ENCODE data around the gene PPP2R3B.

Gene PPP2R3B

DNA sequence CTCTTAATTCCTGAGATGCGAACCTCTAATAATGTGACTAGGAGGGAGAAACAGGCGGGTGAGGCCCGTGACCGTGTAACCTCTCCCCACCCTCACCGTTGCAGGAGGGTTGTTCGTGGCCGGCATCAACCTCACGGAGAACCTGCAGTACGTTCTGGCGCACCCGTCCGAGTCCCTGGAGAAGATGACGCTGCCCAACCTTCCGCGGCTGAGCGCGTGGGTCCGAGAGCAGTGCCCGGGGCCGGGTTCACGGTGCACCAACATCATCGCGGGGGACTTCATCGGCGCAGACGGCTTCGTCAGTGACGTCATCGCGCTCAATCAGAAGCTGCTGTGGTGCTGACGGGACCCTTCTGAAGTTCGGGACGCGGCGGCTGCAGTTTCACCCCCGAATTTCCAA, 87.7 kb downstream of the PPP2R3B start:
- DNase-seq (ENCODE audit: low read depth) = no peak

DNA sequence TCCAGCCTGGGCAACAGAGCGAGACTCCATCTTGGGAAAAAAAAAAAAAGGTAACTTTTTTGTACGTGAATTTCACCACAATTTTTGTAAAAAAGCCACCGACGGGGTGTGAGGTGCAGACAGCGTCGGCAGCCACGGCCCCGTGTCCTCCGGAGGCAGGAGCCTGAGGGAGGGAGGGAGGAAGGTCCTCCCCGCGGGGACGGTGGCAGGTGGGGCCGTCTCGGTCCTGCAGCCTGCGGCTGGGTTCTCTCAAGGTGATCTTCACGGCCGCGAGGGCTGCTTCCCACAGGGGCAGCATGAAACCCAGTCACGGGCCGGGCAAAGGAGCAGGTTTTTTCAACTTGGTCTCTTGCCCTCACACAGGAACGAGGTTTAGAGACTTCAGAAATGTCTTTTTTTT, 91.6 kb downstream of the PPP2R3B start:
- no peak for DNase-seq (ENCODE audit: low read depth)

DNA sequence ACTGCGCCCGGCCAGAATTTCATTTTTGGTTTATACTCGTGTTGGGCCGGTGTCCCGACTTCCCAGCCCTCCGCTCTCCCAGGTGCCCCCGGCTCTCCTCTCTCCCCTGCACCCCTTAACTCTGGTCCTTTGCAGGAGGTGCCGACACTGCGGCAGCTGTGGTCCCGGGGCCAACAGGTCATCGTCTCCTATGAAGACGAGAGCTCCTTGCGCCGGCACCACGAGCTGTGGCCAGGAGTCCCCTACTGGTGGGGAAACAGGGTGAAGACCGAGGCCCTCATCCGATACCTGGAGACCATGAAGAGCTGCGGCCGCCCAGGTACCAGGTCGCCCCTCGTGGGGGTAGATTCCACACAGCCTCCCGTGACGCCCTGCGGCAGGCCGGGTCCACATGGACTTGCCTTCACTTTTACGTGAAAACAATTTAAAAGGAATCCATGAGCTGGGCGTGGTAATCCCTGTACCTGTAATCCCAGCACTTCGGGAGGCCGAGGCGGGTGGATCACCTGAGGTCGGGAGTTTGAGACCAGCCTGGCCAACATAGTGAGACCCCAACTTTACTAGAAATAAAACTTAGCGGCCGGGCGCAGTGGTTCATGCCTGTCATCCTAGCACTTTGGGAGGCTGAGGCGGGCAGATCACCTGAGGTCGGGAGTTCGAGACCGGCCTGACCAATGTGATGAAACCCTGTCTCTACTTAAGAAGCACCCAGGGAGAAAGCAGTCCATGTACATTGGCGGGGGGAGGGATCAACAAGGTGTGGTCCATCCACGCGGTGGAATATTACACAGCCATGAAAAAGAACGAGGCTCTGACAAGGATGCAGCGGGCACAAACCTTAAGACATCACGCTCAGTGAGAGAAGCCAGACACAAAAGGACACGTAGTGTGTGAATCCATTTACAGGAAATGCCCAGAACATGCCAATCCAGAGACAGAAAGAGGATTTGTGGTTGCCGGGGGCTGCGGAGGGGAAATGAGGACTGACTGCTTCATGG, 93.5 kb downstream of the PPP2R3B start:
- DNase-seq (ENCODE audit: low read depth) = no peak

DNA sequence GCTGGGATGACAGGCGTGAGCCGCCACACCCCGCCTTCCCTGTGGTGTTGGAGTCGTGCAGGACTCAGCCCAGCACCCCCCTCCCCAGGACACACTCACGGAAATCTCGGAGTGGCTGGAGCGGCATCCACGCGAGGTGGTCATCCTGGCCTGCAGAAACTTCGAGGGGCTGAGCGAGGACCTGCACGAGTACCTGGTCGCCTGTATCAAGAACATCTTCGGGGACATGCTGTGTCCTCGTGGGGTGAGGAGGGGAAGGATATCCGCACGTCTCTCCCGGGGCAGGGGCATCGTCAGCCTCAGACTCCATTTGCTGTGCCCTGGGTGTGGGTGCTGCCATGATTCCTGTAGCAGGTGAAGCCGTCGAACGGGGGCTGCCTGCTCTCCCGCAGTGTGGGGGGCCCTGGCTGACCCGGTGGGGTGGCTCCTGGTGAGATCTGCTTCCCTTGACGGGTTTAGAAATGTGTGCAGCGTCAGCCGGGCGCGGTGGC, 95.3 kb downstream of the PPP2R3B start:
- no peak for DNase-seq (ENCODE audit: low read depth)

DNA sequence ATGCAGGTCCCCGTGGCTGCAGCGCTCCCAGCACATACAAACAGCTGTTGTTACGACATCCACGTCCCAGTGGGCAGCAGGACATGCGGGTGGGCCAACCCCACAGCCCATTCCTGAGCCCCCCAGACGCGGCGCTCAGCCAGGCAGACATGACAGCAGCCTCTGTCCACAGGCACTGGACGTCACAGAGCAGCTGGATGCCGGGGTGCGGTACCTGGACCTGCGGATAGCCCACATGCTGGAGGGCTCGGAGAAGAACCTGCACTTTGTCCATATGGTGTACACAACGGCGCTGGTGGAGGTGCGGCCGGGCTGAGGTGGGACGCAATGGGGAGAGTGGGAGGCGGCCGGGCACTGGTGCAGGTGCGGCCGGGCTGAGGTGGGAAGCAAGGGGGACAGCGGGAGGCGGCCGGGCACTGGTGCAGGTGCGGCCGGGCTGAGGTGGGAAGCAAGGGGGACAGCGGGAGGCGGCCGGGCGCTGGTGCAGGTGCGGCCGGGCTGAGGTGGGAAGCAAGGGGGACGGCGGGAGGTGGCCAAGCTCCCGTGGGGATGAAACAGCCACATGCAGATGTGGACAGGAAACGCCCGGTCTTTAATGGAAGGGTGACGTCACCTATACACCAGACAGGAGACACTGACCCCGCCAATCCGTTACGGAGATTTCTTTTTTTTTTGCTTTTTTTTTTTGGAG, 96.1 kb downstream of the PPP2R3B start:
- no peak for DNase-seq (ENCODE audit: low read depth)

DNA sequence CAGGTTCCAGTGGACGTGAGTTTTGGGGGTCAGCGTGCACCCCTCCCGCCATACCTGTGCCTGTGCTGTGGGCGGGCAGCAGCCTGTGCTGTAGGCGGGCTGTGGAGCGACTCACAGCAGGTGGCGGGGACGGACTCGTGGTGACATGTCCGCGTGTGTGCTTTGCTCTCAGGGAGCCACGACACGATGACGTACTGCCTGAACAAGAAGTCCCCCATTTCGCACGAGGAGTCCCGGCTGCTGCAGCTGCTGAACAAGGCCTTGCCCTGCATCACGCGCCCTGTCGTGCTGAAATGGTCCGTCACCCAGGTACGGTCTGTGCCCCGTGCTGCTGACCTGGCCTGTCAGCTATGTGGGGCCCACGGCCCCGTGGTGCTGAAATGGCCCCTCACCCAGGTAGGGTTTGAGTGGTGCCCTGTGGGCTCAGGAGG, 98.1 kb downstream of the PPP2R3B start:
- DNase-seq (ENCODE audit: low read depth) = no peak

DNA sequence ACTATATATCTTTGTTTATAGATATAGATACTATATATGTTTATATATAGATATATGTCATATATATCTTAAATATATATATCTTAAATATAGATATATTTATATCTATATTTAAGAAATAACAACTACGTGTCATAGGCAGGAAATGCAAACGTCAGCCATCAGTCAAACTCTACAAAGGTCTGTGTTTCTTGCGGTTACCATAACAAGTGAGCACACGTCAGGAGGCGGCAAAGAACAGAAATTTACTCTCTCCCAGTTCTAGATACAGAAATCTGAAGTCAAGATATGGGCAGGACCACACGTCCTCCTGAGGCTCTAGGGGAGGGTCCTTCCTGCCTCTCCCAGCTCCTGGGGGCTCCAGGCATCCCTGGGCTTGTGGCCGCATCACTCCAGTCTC, 99.0 kb downstream of the PPP2R3B start:
- DNase-seq (ENCODE audit: low read depth) = no peak

DNA sequence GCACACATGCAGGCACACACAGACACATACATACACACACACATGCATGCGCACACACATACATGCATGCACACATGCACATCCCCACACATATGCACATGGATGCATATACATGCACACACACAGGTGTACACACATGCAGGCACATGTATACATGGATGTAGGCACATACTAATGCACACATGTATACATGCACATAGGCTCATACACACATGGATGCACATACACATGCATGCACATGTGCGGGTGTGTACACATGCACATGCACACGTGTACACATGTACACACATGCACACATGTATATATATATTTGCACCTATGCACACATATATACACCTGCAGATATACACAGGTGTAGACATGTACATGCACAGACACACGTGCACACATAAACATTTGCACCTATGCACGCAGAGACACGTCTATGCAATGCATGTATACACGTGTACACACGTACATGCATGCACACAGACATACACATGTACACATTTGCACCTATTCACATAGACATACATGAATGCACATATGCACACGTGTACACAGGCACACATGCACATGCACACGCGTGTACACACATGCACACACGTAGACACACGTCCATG, 101.5 kb downstream of the PPP2R3B start:
- DNase-seq (ENCODE audit: low read depth) = no peak

Data from activated T-helper 1 cell treated with Interleukin-2 at 50 U/mL for 16 hours (primary cell).